Stimulated activated CD4-positive, alpha-beta T cell treated with anti-CD3 and anti-CD28 coated beads, Interleukin-15, amount 100 ng/mL, for 24 hours (primary cell): ENCODE data around the gene CREB5.
"Not testable (repeated sequence)": the region's sequence is repeated elsewhere in the genome, so short reads cannot be mapped to it uniquely, and the experiment has no call there.

ENCODE experiments used
- DNase-seq: peaks from one replicate; pipeline ENCODE4 v3.0.0-alpha.2; 2020

Gene CREB5

GRCh38 chr7:28798274-28798673 is 386.0 kb downstream of the CREB5 start:
- no peak for DNase-seq

- no peak for DNase-seq
Observed at GRCh38 chr7:28799619-28800018, 387.3 kb downstream of the CREB5 start.

GRCh38 chr7:28800150-28800549 is 387.8 kb downstream of the CREB5 start:
- no peak for DNase-seq

- DNase-seq, result no peak
Observed at GRCh38 chr7:28802450-28802849, 390.1 kb downstream of the CREB5 start.

- no peak for DNase-seq
Observed at GRCh38 chr7:28804157-28804556, 391.8 kb downstream of the CREB5 start.

GRCh38 chr7:28804990-28805389 is 392.7 kb downstream of the CREB5 start:
- DNase-seq, result no peak

- no peak for DNase-seq
Observed at GRCh38 chr7:28806841-28807240, 394.5 kb downstream of the CREB5 start.

GRCh38 chr7:28807396-28807994 is 395.2 kb downstream of the CREB5 start:
- no peak for DNase-seq

- DNase-seq, result no peak
Observed at GRCh38 chr7:28808796-28809533, 396.6 kb downstream of the CREB5 start.

GRCh38 chr7:28811008-28811407 is 398.7 kb downstream of the CREB5 start:
- DNase-seq, result no peak

- DNase-seq, result no peak
Observed at GRCh38 chr7:28811701-28812430, 399.5 kb downstream of the CREB5 start.

- no peak for DNase-seq
Observed at GRCh38 chr7:28812616-28813015, 400.3 kb downstream of the CREB5 start.

GRCh38 chr7:28813243-28813962 is 401.1 kb downstream of the CREB5 start:
- DNase-seq, result no peak

- DNase-seq, result no peak
Observed at GRCh38 chr7:28815369-28815927, 403.1 kb downstream of the CREB5 start.

- no peak for DNase-seq
Observed at GRCh38 chr7:28815928-28816373, 403.6 kb downstream of the CREB5 start.

- DNase-seq, result no peak
Observed at GRCh38 chr7:28818996-28819395, 406.7 kb downstream of the CREB5 start.

GRCh38 chr7:28823582-28823981 is 411.3 kb downstream of the CREB5 start:
- no peak for DNase-seq

GRCh38 chr7:28825817-28826448 is 413.6 kb downstream of the CREB5 start:
- not testable (repeated sequence) for DNase-seq

- DNase-seq, result no peak
Observed at GRCh38 chr7:28830846-28831245, 418.5 kb downstream of the CREB5 start.

GRCh38 chr7:28832669-28833068 is 420.4 kb downstream of the CREB5 start:
- DNase-seq, result no peak

GRCh38 chr7:28835800-28836199 is 423.5 kb downstream of the CREB5 start:
- DNase-seq, result no peak

GRCh38 chr7:28836716-28837115 is 424.4 kb downstream of the CREB5 start:
- DNase-seq, result no peak
